Suprapubic skin (tissue), 3 donors: ENCODE data around the gene UBASH3A.

Source experiments
- POLR2A ChIP-seq, 2 donors: fragments of 450-650 bp; IDR thresholded peaks; one replicate each; pipeline ENCODE4 v1.6.1; 2017; ENCODE audit warnings: antibody characterized with exemption in 2 of 2, mild to moderate bottlenecking in 2 of 2, moderate library complexity in 2 of 2
- TF ChIP-seq, protein P1 (sequence below), 2 donors: fragments of 200-600 bp in 1 of 2; fragments of 450-650 bp in 1 of 2; sonication (generic) in 1 of 2; IDR thresholded peaks; one replicate each; pipeline ENCODE4 v1.5.1; 2016 to 2019; ENCODE audit warnings: antibody characterized with exemption in 2 of 2, mild to moderate bottlenecking in 1 of 2, moderate library complexity in 1 of 2

DNA sequence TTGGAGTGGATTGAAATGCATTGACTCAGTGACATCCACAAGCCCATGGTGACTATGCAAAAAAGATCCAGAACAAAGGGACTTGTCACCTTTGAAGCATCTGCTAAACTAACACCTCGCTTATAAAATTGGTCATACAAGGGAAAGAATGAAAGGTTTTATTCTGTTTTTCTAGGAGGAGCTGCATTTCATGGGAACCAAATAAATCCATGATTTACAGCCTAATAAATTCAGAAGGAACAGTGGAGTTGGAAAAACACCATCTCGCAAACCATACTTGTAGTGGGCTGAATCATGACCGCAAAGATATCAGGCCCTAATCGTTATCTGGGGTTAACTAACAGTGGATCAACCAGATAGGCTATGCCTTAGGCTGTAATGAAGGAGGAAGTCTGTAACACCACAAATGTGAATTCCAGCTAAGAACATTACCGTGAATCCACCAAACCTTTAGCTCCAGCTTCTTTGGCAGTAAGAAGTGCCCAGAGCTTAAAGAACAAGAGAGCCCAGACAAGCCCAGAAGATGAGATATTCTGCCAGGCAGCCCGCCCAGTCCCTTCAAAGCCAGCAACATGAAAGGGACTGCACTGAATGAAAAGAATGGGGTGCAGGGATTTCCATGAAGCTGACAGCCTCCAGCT lies 64.9 kb downstream of the UBASH3A start:
- TF ChIP-seq, protein P1, sequence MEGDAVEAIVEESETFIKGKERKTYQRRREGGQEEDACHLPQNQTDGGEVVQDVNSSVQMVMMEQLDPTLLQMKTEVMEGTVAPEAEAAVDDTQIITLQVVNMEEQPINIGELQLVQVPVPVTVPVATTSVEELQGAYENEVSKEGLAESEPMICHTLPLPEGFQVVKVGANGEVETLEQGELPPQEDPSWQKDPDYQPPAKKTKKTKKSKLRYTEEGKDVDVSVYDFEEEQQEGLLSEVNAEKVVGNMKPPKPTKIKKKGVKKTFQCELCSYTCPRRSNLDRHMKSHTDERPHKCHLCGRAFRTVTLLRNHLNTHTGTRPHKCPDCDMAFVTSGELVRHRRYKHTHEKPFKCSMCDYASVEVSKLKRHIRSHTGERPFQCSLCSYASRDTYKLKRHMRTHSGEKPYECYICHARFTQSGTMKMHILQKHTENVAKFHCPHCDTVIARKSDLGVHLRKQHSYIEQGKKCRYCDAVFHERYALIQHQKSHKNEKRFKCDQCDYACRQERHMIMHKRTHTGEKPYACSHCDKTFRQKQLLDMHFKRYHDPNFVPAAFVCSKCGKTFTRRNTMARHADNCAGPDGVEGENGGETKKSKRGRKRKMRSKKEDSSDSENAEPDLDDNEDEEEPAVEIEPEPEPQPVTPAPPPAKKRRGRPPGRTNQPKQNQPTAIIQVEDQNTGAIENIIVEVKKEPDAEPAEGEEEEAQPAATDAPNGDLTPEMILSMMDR (IDR thresholded peaks at IDR 0.05) = no peak
- TF ChIP-seq POLR2A (IDR thresholded peaks at IDR 0.05) = no peak
